HG02973 (cell line): ENCODE results near the gene FSTL3.

Experiments
- ATAC-seq: cut with Tn5 transposase; IDR thresholded peaks from one replicate; pipeline ENCODE4 v1.9.1; 2021; ENCODE audit warnings: moderate library complexity; ENCODE audit not compliant: unreplicated experiment

Gene FSTL3

DNA sequence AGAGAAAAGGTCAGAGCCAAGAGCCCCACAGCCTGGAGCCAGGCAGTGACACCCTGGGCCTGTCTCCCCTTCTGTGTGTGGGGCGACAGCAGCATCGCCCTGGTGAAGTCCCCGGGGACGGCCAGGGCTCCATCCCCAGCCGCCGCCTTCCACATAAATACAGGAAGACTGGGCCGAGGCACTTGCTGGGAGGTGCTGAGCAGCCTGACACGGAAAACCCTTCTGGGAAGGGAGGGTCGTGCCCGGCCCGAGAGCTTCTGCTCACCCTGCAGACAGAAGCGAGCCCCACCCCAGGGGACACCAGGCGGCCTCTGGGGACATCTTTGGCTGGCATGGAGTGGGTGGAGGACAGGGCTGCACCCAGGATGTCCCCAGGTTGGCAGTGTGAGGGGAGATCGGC, 31.4 kb upstream of the FSTL3 start:
- ATAC-seq = no peak

DNA sequence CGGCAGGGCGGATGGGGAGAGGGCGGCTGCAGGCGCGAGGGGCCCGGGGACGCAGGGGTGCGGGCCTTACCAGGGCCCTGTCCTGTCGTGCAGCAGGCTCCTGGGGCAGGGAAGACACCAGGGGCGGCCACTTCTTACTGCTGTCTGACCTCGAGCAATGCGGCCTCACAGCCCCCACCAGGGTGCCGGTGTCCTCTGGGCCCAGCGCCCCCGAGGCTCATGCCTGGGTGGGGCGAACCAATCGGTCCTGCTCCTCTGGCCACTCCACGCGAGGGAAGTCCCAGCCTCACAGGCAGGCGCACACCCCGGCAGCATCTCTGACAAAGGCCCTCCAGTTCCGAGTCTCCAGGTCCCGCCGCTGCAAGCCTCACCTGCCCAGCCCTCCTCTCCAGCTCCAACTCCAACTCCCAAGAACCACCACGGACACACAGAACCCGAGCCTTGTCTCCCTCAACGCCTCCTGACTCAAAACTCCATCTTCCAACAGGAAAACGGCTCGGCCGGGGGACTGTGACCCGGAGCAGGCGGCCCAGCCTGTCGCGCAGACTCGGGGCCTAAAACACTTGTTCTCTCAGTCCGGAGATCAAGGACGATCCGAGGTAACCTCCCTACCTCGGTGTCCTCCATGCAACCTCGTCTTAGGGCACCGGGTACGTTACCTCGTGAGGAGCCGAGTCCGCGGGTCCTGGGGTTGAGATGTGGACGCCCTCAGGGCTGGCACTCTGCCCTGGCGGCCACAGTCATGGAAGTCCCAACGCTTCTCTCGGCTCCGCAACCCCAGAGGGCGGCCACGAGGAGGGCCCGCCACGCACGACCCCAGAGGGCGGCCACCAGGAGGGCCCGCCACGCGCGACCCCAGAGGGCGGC, 30.0 kb upstream of the FSTL3 start:
- no peak for ATAC-seq

DNA sequence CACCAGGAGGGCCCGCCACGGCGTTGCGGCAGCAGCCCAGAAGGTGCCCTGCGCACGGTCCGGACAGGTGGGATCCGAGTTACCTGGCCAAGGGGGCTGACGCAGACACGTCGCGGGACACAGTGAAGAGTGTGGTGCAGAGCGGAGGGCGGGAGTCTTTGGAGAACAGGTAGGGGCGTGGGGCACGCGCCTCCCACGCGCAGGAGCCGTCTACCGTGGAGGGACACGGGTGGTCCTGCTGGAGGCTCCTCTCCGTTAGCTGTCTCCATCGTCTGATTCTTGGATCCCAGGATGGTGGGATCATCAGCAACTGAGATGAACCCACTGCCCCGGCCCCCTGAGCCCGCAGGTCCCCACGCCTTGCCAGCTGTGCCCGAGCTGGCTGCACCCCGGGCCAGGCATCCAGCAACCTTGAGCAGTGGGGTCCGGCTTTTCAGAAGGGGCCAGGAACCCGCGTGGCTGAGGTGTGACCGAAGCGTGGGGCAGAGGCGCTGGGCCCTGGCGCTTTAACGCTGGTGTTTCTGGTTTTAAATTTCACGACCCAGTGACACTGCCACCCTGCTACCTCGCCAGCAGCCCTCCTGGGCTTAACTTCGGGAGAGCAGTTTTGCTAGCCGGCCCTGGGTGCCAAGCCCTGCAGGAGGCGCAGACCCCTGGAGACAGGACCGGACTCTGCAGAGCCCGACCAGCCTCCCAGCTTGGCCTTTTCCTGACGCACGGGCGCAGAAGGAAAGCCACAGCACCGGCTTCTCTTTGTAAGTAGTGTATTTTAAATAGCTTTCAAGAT, 29.2 kb upstream of the FSTL3 start:
- ATAC-seq = no peak

DNA sequence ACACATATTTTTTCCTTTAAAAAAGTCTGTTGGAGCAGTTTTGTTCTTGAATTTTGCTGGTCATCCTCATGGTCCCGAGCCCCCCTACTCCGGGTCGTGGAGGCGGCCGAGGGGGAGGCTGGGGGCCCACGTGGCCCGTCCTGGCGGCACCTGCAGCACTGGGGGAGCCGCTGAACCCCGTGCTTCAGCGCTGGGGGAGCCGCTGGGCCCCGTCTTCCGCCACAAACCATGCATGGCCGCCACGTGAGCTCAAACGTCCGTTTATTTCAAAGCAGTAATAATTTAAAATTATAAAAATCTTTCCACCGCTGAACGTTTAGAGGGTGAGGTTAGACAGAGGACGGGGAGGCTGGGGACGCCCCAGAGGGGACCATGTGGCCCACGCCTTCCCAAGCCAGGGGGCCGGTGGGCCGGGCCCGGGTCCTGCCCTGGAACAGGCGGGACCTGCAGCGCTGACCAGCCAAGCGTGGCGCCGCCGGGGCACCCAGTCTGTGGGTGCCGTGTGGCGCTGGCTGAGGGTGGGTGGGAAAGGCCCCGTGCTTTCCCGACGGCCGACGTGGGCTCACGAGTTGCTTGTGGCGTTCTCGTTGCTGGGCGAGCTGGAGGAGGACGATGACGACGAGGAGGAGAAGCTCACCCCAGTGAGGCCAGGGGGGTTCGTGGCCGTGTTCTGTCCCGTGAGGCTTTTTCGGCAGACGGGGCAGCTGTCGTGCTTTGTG, 28.5 kb upstream of the FSTL3 start:
- ATAC-seq = no peak

DNA sequence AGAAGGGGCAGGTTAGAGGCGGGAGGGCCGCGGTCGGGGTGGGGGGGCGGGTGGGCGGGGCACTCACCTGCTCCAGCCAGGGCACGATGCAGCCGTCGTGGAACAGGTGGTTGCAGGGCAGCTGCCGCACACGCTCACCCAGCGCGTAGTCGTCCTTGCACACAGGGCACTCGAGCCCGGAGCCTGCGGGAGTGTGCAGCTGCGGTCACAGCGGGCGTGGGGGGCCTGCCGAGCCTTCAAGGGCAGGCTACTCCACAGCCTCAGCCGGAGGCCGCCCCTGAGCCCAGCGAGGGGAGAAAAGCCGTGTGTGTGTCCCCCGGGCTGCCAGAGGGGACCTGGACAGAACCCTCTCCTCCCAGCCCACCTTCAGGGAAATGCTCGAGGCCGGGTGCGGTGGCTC, 27.9 kb upstream of the FSTL3 start:
- no peak for ATAC-seq

DNA sequence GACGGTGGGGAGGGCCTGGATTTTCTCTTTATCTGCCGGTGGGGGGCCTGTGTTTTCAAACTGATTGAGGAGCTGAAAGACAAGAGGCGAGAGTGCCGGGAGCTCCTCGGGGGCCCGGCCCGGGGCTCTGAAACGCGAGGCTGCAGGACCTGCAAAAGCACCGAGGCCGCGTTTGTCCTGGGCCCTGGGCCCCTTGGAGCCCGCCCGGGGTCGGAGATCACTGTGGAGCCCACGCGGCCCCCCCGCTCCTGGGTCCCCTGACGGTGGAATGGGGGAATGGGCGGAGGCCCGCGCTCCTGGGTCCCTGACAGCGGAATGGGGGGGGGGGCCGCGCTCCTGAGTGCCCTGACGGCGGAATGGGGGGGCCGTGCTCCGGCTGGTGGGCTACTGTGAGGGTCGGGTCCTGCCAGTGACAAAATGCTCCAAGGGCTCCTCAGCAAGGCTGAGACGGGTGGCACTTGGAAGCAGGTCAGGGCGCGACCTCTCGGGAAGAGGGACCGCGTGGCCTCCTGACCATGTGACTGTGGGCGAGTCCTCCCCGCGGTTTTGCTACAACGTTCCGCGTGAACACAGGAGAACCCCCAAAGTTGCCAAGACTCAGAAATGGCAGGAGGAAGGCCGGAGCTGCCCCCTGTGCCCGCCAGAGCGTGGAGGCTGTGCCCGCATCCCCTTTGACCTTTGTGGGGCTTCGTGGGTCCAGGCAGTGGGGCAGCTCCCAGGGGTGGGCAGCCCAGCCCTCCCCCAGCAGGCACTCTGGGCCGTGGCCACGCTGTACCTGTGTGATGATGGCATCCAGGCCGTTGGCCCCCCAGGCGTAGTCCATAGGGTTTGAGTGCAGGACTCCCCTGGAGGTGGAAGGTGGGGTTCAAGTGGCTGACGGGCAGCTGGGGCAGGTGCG, 27.0 kb upstream of the FSTL3 start:
- ATAC-seq = no peak

DNA sequence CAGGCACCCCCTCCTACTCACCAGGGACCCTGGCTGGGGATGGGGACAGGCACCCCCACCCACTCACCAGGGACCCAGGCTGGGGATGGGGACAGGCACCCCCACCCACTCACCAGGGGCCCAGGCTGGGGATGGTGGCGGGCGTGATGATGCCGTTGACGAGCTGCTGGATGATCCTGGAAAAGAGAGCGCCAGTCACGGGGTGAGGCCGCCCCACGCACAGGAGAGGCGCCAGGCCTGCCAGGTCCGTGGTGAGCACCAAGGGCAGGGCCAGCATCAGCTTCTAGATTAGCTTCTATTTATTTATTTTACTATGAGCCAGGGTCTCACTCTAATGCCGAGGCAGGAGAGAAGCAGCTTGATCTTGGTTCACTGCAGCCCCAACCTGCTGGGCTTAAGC, 26.1 kb upstream of the FSTL3 start:
- ATAC-seq = no peak

DNA sequence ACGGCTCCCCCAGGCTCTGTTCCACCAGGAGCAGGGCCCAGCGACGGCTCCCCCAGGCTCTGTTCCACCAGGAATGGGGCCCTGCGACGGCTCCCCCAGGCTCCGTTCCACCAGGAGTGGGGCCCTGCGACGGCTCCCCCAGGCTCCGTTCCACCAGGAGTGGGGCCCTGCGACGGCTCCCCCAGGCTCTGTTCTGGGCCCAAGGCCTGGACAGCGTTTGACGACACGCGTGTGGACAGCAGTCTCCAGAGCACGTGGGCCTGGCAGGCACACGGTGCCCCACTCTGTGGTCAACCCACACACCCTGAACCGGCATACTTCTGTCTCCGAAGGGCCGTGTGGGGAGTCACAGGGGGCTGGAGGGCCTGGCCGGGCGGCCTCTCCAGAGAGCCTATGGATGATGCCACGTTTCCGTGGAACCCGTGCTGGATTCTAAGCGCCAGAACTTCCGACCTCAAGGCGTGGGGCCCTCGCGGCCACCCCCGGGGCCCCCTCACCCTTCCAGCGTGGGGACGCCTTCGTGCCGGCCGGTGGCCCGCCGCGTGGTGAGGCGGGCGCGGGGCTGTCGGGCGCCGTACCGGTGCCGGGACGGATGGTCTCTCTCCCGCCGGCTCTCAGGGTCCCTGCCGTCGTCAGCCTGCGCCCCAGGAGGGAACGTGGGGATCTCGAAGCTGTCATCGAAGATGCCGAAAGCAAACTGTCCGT, 24.9 kb upstream of the FSTL3 start:
- ATAC-seq = no peak

DNA sequence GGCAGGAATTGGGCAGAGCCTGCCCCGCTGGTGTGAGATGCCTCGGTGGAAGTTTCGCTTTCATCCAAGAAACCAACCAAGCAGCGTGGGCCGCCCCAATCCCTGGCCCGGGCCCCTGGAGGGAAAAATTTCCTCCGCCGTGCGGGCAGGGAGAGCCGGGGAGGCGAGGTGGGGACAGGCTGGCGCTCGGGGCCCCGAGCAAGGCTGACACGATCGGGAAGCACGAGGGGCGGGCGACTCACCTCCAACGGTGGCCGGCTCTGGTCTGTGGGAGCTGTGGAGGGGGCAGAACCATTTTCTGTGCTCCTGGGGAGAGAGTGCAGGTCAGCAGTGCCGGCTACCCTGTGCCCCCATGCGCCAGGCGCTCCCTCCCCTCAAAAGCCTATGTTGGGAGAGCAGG, 24.2 kb upstream of the FSTL3 start:
- no peak for ATAC-seq

DNA sequence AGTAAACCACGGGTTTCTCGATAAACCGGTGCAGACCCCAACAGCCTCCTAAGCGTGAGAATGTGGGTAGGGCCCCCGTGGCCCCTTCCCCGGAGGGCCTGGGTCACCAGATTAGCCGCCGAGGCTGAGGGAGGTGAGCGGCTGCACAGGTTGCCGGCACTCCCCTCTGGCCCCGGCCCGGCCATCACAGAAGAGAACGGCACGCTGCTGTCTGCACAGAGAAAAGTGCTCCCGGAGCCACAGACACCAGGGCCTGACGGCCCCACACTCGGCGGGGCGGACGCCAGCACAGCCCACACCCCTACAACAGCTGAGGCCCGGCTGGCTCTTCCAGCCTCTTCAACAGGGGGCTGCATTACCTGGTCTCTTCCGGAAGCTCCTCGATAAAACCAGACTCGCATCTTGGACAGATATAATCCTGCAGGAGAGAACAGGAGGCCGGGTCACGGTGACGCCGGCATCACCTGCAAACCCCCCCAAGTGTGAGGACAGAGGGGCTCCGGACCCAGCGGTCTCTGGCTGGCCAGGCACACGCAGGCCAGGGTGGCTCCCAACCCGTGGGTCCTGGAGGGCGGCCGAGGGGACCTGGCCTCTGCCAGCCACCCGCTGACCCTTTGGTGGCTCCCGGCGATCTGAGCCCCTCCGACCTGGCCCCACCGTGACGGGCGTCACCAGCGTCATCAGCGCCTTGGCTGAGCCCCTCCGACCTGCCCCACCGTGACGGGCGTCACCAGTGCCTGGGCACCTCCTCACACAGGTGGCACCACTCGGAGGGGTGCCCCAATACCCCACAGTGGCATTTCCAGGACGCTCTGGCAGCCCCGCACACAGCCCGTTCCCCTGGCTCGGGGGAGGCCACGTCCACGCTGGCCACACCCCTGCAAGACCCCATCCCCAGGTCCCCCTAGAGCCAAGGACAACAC, 23.5 kb upstream of the FSTL3 start:
- ATAC-seq = no peak

DNA sequence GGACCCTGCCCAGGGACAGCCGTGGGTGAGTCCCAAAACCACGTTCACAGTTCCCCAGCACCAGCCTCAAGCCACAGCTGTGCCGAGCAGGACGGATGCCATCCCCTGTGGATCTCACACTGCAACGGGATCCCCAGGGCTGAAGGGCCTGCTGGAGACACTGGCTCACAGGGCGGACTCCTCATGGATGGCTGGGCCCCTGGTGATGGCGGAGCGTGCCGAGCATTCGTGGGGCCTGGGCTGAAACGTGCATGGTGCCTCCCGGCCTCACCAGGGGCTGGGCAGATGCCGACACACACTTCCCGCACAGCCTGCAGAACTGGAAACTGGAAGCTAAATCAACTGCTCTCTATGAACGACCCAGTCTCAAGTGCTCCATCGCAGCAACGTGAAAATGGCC, 22.8 kb upstream of the FSTL3 start:
- no peak for ATAC-seq

DNA sequence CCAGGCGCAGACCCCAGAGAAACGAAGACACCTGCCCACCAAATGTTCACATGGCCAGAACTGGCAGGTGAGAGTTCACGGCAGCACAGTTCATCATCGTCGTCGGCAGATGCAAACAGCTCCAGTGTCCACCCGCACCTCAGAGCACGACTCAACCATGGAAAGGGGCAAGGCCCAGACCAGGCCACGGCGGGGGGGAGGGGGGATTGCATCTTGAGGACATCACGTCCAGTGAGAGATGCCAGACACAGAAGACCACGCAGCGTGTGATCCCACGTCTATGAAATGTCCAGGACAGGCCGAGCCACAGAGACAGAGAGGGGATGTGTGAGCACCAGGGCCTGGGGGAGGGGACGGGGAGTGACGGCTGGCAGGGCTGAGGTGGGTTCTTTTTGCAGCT, 20.5 kb upstream of the FSTL3 start:
- no peak for ATAC-seq

DNA sequence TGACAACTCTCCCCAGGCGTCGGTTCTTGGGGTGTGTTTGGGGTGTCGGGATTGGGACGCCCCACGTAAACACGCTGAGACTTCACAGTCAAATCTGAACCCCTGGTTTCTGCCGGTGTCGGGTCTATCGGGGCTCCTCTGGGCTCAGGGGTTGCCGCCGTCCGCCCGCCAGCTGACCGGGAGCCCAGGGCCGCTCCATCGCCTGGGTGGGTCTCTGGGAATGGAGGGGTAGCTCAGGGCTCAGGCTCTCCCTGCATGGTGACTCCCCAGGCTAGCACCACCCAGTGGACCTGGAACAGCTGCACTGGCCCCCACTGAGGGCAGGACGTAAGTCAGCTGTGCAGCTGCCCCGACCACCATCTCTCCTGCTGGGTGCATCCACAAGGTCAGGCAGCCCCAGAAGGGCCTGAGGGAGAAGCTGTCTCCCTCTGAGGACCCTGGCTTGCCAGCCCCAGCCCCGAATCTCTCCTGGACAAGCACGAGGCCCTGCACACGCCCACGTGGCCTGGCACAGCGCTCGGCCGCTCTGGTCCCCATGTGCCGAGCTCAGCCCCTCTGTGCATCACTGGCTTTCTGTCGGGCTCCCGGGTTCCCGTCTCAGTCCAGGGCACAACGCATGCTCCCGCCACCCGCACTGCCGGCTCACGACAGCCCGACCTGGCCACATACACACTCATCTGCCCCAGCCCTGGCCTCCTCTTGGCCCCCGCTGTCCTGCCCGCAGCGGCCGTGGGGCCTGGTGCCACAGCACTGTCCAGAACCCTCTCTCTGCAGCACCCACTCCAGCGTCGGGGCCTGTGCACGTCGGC, 19.2 kb upstream of the FSTL3 start:
- no peak for ATAC-seq

DNA sequence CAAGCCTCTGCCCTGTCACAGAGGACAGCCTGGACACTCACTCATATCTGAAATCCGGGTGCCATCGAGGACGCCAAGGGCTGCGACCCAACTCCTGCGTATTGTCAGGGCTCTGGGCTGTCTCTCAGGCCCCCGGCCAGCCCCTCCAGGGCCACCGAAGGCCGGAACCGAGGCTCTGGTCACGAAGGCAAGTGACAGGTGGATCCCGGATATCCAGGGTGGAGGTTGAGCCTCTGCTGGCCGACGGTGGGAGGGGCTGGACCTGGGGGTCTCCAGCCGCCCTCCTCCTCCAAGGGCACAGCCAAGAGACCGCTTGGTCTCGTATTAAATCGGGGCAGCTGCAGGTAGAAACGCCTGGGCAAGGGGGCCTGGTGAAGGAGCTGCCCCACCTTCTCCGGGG, 18.6 kb upstream of the FSTL3 start:
- ATAC-seq = no peak

DNA sequence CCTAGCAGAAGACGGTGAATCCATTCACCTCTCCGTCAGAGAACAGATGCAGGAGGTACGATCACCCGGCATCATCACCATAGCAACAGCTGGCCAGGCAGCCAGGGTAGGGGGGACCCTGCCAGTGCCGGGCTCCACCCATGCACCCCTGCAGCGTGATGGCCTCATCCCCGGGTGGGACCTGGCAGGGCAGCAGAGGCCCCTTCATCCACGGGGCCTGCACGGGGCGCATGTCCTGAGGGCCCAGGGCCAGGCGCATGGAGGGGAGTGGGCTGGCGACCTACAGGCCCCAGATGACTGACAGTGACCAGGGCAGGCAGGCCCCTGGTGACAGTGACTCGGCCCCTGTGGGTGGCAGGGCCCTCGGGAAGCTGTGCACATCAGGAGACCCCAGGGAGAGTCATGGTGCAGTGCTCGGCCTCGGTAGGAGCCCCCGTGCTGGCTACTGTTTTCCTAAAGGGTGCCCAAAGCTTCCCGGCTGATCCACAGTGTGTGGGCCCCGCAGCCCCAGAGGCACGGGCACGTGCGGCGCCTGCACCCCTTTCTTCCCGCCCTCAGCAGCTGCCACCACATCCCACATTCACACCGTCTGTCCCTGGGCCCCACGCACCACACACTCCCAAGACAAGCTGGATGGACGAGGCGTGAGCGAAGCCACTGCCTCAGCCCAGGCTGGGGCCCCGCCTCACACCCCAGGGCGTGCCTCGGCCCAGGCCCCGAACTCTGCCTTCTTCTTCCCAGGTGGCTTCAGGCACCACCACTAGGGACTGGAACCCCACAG, 17.9 kb upstream of the FSTL3 start:
- no peak for ATAC-seq

DNA sequence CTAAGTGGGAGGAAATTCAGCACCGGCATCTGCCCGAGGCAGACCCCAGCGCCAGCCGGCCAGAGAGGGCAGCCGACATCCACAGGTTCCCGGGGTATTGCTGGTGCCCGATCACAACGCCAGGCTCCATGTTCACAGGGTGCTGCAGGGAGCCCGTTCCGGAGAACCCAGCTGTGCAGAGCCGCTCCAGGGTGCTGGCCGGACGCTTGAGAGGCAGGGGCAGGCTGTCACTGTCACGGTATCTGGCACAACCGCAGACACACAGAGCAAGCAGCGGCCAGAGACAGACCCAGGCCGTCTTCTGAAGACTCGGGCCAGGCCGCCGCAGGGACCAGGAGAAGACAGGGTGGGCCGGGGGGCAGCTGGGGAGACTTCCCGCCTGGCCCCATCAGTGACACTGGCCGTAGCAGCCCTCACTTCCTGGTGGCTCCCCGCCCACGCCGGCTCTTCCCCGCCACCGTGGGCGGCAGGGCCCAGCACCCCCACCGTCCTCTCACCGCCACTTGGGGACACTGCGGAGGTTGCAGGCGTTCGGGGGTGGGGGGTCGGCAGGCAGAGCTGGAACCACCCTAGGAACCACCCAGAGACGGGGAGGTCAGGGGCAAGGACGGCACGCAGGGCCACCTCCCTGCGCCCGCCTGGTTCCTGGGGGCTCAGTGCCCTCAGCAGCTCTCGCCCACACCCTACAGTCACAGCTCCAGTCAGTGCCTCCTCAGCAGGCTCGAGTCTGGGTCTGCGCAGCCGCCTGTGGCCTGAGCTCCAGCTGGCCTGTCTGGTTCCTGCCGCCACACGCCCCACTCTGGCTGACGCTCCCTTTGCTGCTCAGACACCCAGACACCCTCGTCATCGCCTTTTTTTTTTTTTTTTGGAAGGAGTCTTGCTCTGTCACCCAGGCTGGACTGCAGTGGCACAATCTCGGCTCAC, 17.0 kb upstream of the FSTL3 start:
- no peak for ATAC-seq
